HG03565 (cell line): Measurements from ENCODE around the gene MFAP4.

ENCODE experiments used
- ATAC-seq: cut with Tn5 transposase; IDR thresholded peaks from one replicate; pipeline ENCODE4 v1.9.1; 2021; ENCODE audit warnings: mild to moderate bottlenecking, moderate library complexity; ENCODE audit not compliant: unreplicated experiment

MFAP4 gene

GRCh38 chr17:19336938-19337711 lies 49.9 kb downstream of the MFAP4 start:
- no peak for ATAC-seq

DNA sequence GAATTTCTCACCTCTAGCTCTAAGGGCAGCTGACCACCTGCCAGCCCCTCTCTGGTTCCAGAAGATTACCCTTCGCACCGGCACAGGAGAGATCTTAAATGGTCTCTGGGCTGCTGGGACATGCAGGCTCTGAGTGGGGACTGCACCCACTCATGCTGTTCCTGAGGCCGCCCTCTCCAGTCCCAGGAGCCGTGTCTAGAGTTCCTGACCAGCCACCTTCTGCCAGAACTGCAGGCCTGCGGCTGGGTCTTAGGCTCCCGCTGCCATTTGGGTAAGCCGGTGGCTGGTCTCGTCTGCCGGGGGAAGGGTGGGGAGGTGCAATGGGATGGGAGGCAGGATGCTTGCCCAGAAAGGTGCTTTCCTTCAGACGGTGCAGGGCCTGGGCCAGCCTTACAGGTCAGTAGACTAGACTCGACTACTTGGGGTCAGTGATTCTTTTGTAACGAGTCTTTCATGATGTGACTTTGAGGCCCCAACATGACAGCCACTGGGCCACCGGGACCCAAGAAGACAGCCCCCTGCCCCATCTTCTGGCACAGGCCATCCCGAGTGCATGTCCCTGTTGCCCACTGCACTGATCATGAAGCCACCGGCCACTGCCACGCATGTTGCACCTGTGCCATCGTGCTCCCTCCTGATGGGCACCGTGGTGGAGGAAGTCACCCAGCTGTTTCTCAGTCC lies 50.9 kb downstream of the MFAP4 start:
- no peak for ATAC-seq

- ATAC-seq, result no peak
These were observed 52.7 kb downstream of the MFAP4 start for GRCh38 chr17:19334331-19334730.

- no peak for ATAC-seq
These were observed 53.2 kb downstream of the MFAP4 start for GRCh38 chr17:19333736-19334290.
